Lung (tissue), 12 donors: ENCODE data around the gene TYMS. TPM values are rescaled to one million over a fixed set of nuclear protein-coding genes. Genes with fewer than 3 reads are reported as not detected.

Experiments
- ATAC-seq: fragments of 200-7000 bp; cut with Tn5 transposase; one replicate; pipeline ENCODE4 v1.9.1; 2020; ENCODE audit warnings: moderate number of reproducible peaks; ENCODE audit not compliant: insufficient read depth, low FRiP score
- DNase-seq, 3 donors: peaks; one replicate each; pipeline ENCODE4 v3.0.0-alpha.2; 2013 to 2017
- H3K27ac ChIP-seq, 2 donors: one replicate each; pipeline ENCODE4 v1.5.1; 2013; ENCODE audit warnings: mild to moderate bottlenecking in 2 of 2, moderate library complexity in 2 of 2, control low read depth in 1 of 2, inconsistent platforms in 1 of 2, low read depth in 1 of 2, low read length in 1 of 2
- H3K27me3 ChIP-seq, 3 donors: one replicate each; pipeline ENCODE4 v1.5.1; 2013; ENCODE audit warnings: low read length in 2 of 3; ENCODE audit not compliant: control insufficient read depth in 3 of 3, insufficient read depth in 3 of 3
- H3K36me3 ChIP-seq, 4 donors: one replicate each; pipeline ENCODE4 v1.5.1; 2013; ENCODE audit warnings: low read length in 4 of 4, mild to moderate bottlenecking in 1 of 4, moderate library complexity in 1 of 4; ENCODE audit not compliant: control insufficient read depth in 4 of 4, insufficient read depth in 4 of 4
- H3K4me1 ChIP-seq, 5 donors: one replicate each; pipeline ENCODE4 v1.5.1; 2013; ENCODE audit warnings: low read length in 5 of 5, mild to moderate bottlenecking in 2 of 5, moderate library complexity in 1 of 5; ENCODE audit not compliant: control insufficient read depth in 5 of 5, insufficient read depth in 5 of 5
- H3K4me3 ChIP-seq: one replicate; pipeline ENCODE4 v1.5.1; 2013; ENCODE audit warnings: mild to moderate bottlenecking, control low read depth, moderate library complexity
- H3K9ac ChIP-seq, 2 donors: one replicate each; pipeline ENCODE4 v1.5.1; 2013; ENCODE audit warnings: low read length in 2 of 2, control low read depth in 1 of 2; ENCODE audit not compliant: insufficient read depth in 1 of 2
- H3K9me3 ChIP-seq, 4 donors: one replicate each; pipeline ENCODE4 v1.5.1; 2013; ENCODE audit warnings: low read length in 3 of 4, mild to moderate bottlenecking in 1 of 4, moderate library complexity in 1 of 4; ENCODE audit not compliant: control insufficient read depth in 4 of 4, insufficient read depth in 3 of 4
- CTCF ChIP-seq: IDR thresholded peaks from 2 replicates; pipeline ENCODE4 v1.5.1; 2012; ENCODE audit warnings: mild to moderate bottlenecking; ENCODE audit errors: control extremely low read depth, extremely low read depth
- WGBS, 2 donors: extraction: QIAGEN DNeasy Blood & Tissue Kit; methylation state at CpG; one replicate each; pipeline ENCODE4 v1.1.7; 2013; 5-methylcytosine and 5-hydroxymethylcytosine counted together
- polyA plus RNA-seq, 2 donors: library from polyadenylated mRNA; stranded (reverse); fragments of 200-250 nt; gene quantifications; one replicate each; pipeline ENCODE4 v1.2.1, GENCODE V29; 2013
- total RNA-seq, 2 donors: library from RNA; depleted of rRNA in 1 of 2; stranded (reverse); fragments of >200 nt in 1 of 2; gene quantifications; one replicate each; pipeline ENCODE4 v1.2.1, GENCODE V29; 2014 to 2021
- donor health status: control.
- donor health status: control.
- donor health status: Bipolar disorder and iron deficiency.
- donor health status: healthy.
- donor health status: DM: yes; HTN: yes; CAD: no.

Gene TYMS
- total and polyA plus RNA-seq, 4 donors, result 5.8 to 23.4 (median 8.2) TPM

GRCh38 chr18:662197-662596 lies 4.7 kb downstream of the TYMS start:
- Histone ChIP-seq H3K27me3 (no peaks in the 10 kb centered on the region), H3K9ac (no peak overlapping the region), H3K27ac (no peak overlapping the region), H3K4me1 (peaks cover 0 to 11% (median 0%) of the 10 kb centered on the region in 5 donors), H3K9me3 (no peaks in the 10 kb centered on the region), H3K4me3 (no peak overlapping the region), H3K36me3 (peaks cover 0 to 24% (median 5%) of the 10 kb centered on the region in 4 donors)
- DNase-seq, result no peak
- no peak for TF ChIP-seq CTCF
- 98 to 99% methylated on average over 4 of the region's 4 CpGs for WGBS, 2 donors
- no peak for ATAC-seq

- H3K27me3 ChIP-seq, result no peaks in the 10 kb centered on the region
- ATAC-seq (no peak), DNase-seq (no peak)
- no peak overlapping the region for H3K4me3 ChIP-seq
- WGBS, 2 donors, result 89 to 92% methylated on average over 8 of the region's 8 CpGs
- peaks cover 4 to 32% (median 15%) of the 10 kb centered on the region in 4 donors for H3K36me3 ChIP-seq
- H3K9me3 ChIP-seq, result no peaks in the 10 kb centered on the region
- TF ChIP-seq CTCF, result no peak
- H3K4me1 ChIP-seq, result no peaks in the 10 kb centered on the region
- H3K9ac ChIP-seq, result no peak overlapping the region
- no peak overlapping the region for H3K27ac ChIP-seq
These were observed 8.7 kb downstream of the TYMS start for GRCh38 chr18:666177-666576.

GRCh38 chr18:666628-667027 lies 9.2 kb downstream of the TYMS start:
- H3K9me3 ChIP-seq, result no peaks in the 10 kb centered on the region
- no peak overlapping the region for H3K27ac ChIP-seq
- no peak overlapping the region for H3K9ac ChIP-seq
- no peaks in the 10 kb centered on the region for H3K4me1 ChIP-seq
- no peaks in the 10 kb centered on the region for H3K27me3 ChIP-seq
- no peak for ATAC-seq
- H3K36me3 ChIP-seq, result peaks cover 7 to 30% (median 14%) of the 10 kb centered on the region in 4 donors
- DNase-seq, result no peak
- 97% methylated on average over 3 of the region's 3 CpGs for WGBS, 2 donors
- TF ChIP-seq CTCF, result no peak
- no peak overlapping the region for H3K4me3 ChIP-seq

GRCh38 chr18:668260-668659 lies 10.8 kb downstream of the TYMS start:
- no peak overlapping the region for H3K27ac ChIP-seq
- 35 to 62% methylated on average over 1 of the region's 1 CpG for WGBS, 2 donors

More at GRCh38 chr18:668260-668659, 10.8 kb downstream of the TYMS start:
- Histone ChIP-seq H3K27me3 (no peaks in the 10 kb centered on the region), H3K4me3 (no peak overlapping the region), H3K4me1 (no peaks in the 10 kb centered on the region), H3K36me3 (peaks cover 13 to 32% (median 24%) of the 10 kb centered on the region in 4 donors), H3K9ac (no peak overlapping the region), H3K9me3 (no peaks in the 10 kb centered on the region)
- DNase-seq, result no peak
- TF ChIP-seq CTCF, result no peak
- ATAC-seq, result no peak
